HUES64 (cell line): Measurements from ENCODE around the gene PPP2R5B.

Experiments
- H3K27ac ChIP-seq: 2 replicates; pipeline ENCODE4 v1.7.0; 2013; ENCODE audit warnings: low read depth, low read length, inconsistent platforms
- H3K27me3 ChIP-seq: 2 replicates; pipeline ENCODE4 v1.6.1; 2013; ENCODE audit warnings: mild to moderate bottlenecking, low read length; ENCODE audit not compliant: insufficient read depth
- H3K36me3 ChIP-seq: 2 replicates; pipeline ENCODE4 v1.6.1; 2013; ENCODE audit warnings: mild to moderate bottlenecking, low read length; ENCODE audit not compliant: insufficient read depth
- H3K4me1 ChIP-seq: 2 replicates; pipeline ENCODE4 v1.6.1; 2013; ENCODE audit warnings: mild to moderate bottlenecking, low read length, moderate library complexity; ENCODE audit not compliant: insufficient read depth
- H3K4me3 ChIP-seq: 2 replicates; pipeline ENCODE4 v1.5.1; 2013; ENCODE audit warnings: mild to moderate bottlenecking, low read length, moderate library complexity
- H3K9ac ChIP-seq: 2 replicates; pipeline ENCODE4 v1.6.1; 2013; ENCODE audit warnings: mild to moderate bottlenecking, low read depth, low read length
- H3K9me3 ChIP-seq: 2 replicates; pipeline ENCODE4 v1.6.1; 2013; ENCODE audit warnings: low read depth, low read length; ENCODE audit not compliant: insufficient read depth
- WGBS: fragments of 150-250, 120-280 bp; methylation state at CpG from one replicate; pipeline ENCODE4 v1.1.7; 2013; ENCODE audit warnings: missing lambda C conversion rate; 5-methylcytosine and 5-hydroxymethylcytosine counted together

PPP2R5B gene

GRCh38 chr11:64910451-64911093 is 13.9 kb upstream of the PPP2R5B start:
- Histone ChIP-seq H3K9ac (no peak overlapping the region), H3K27me3 (no peaks in the 10 kb centered on the region), H3K4me1 (peaks cover under 1% of the 10 kb centered on the region; the same call in 1 of the 2 replicates), H3K36me3 (peaks cover 55% of the 10 kb centered on the region), H3K4me3 (no peak overlapping the region), H3K9me3 (no peaks in the 10 kb centered on the region), H3K27ac (no peak overlapping the region)
- WGBS, result 95% methylated on average over 27 of the region's 27 CpGs

GRCh38 chr11:64911142-64911541 is 13.3 kb upstream of the PPP2R5B start:
- 91% methylated on average over 7 of the region's 7 CpGs for whole genome bisulfite sequencing

GRCh38 chr11:64911689-64912088 is 12.8 kb upstream of the PPP2R5B start:
- H3K27ac ChIP-seq, result no peak overlapping the region
- no peaks in the 10 kb centered on the region for H3K27me3 ChIP-seq
- peaks cover 44% of the 10 kb centered on the region for H3K36me3 ChIP-seq
- WGBS, result 87% methylated on average over 7 of the region's 9 CpGs
- no peaks in the 10 kb centered on the region for H3K9me3 ChIP-seq
- peaks cover 7% of the 10 kb centered on the region; the same call in 1 of the 2 replicates for H3K4me1 ChIP-seq
- no peak overlapping the region for H3K9ac ChIP-seq
- H3K4me3 ChIP-seq, result no peak overlapping the region

More at GRCh38 chr11:64911142-64911541, 13.3 kb upstream of the PPP2R5B start:
- Histone ChIP-seq H3K9me3 (no peaks in the 10 kb centered on the region), H3K9ac (no peak overlapping the region), H3K4me3 (no peak overlapping the region), H3K27ac (no peak overlapping the region), H3K4me1 (peaks cover 6% of the 10 kb centered on the region; the same call in 1 of the 2 replicates), H3K27me3 (no peaks in the 10 kb centered on the region), H3K36me3 (peaks cover 50% of the 10 kb centered on the region)

GRCh38 chr11:64913171-64913727 is 11.2 kb upstream of the PPP2R5B start:
- peaks cover 39% of the 10 kb centered on the region for H3K36me3 ChIP-seq
- 87% methylated on average over 18 of the region's 18 CpGs for WGBS
- no peaks in the 10 kb centered on the region for H3K9me3 ChIP-seq
- H3K27me3 ChIP-seq, result no peaks in the 10 kb centered on the region
- H3K4me1 ChIP-seq, result peaks cover 11% of the 10 kb centered on the region; the same call in 1 of the 2 replicates
- no peak overlapping the region for H3K27ac ChIP-seq
- H3K9ac ChIP-seq, result no peak overlapping the region
- H3K4me3 ChIP-seq, result no peak overlapping the region

- 95% methylated on average over 17 of the region's 17 CpGs for WGBS
- peaks cover 34% of the 10 kb centered on the region for H3K36me3 ChIP-seq
- no peak overlapping the region for H3K27ac ChIP-seq
These were observed 10.4 kb upstream of the PPP2R5B start for GRCh38 chr11:64914123-64914522.

GRCh38 chr11:64915376-64915887 is 9.1 kb upstream of the PPP2R5B start:
- no peaks in the 10 kb centered on the region for H3K9me3 ChIP-seq
- H3K4me1 ChIP-seq, result peaks cover 11% of the 10 kb centered on the region; the same call in 1 of the 2 replicates
- H3K4me3 ChIP-seq, result 0 out of 2 replicates have a peak overlapping the region, but pooled peaks have one; percentile 94
- no peak overlapping the region; the same call in 1 of the 2 replicates for H3K27ac ChIP-seq
- peaks cover 28% of the 10 kb centered on the region for H3K36me3 ChIP-seq
- no peaks in the 10 kb centered on the region for H3K27me3 ChIP-seq
- H3K9ac ChIP-seq, result no peak overlapping the region; the same call in 1 of the 2 replicates
- 86% methylated on average over 5 of the region's 7 CpGs for WGBS

More at GRCh38 chr11:64914123-64914522, 10.4 kb upstream of the PPP2R5B start:
- no peaks in the 10 kb centered on the region for H3K27me3 ChIP-seq
- H3K4me3 ChIP-seq, result no peak overlapping the region
- H3K4me1 ChIP-seq, result peaks cover 11% of the 10 kb centered on the region; the same call in 1 of the 2 replicates
- no peaks in the 10 kb centered on the region for H3K9me3 ChIP-seq
- no peak overlapping the region for H3K9ac ChIP-seq

- H3K36me3 ChIP-seq, result peaks cover 20% of the 10 kb centered on the region
- WGBS, result 14% methylated on average over 21 of the region's 23 CpGs
- peak overlapping the region; percentile 93 for H3K9ac ChIP-seq
- H3K4me3 ChIP-seq, result peak overlapping the region; percentile 94
- H3K4me1 ChIP-seq, result peaks cover 11% of the 10 kb centered on the region; the same call in 1 of the 2 replicates
- peak overlapping the region; percentile 77 for H3K27ac ChIP-seq
- no peaks in the 10 kb centered on the region for H3K9me3 ChIP-seq
- no peaks in the 10 kb centered on the region for H3K27me3 ChIP-seq
These were observed 8.3 kb upstream of the PPP2R5B start for GRCh38 chr11:64916040-64916774.

- H3K9ac ChIP-seq, result peak within 1 kb of the TSS; percentile 93
- WGBS, result under 1% methylated on average over 57 of the region's 57 CpGs
- H3K4me1 ChIP-seq, result peaks cover 11% of the 10 kb centered on the region; the same call in 1 of the 2 replicates
- H3K27ac ChIP-seq, result peak within 1 kb of the TSS; percentile 78
- peak within 1 kb of the TSS; percentile 94 for H3K4me3 ChIP-seq
- no peaks in the 10 kb centered on the region for H3K9me3 ChIP-seq
- peaks cover 12% of the 10 kb centered on the region; the same call in 1 of the 2 replicates for H3K36me3 ChIP-seq
- no peaks in the 10 kb centered on the region for H3K27me3 ChIP-seq
These were observed 7.5 kb upstream of the PPP2R5B start, which contains the start of gene ATG2A for GRCh38 chr11:64916775-64917662. Gene ATG2A, minus strand, starts transcription at chr11:64917209. Its CDS starts 74 bp downstream, at chr11:64917135.

- Histone ChIP-seq H3K9ac (peak overlapping the region; percentile 60), H3K27me3 (no peaks in the 10 kb centered on the region), H3K27ac (peak overlapping the region; percentile 78), H3K4me3 (peak overlapping the region; percentile 67), H3K4me1 (peaks cover 11% of the 10 kb centered on the region; the same call in 1 of the 2 replicates), H3K36me3 (peaks cover 12% of the 10 kb centered on the region; the same call in 1 of the 2 replicates), H3K9me3 (no peaks in the 10 kb centered on the region)
- WGBS, result 7% methylated on average over 6 of the region's 6 CpGs
These were observed 6.9 kb upstream of the PPP2R5B start for GRCh38 chr11:64917663-64917995.

- peak overlapping the region; percentile 78; the same call in 1 of the 2 replicates for H3K27ac ChIP-seq
- H3K4me3 ChIP-seq, result peak overlapping the region; percentile 67
- peaks cover 8% of the 10 kb centered on the region; the same call in 1 of the 2 replicates for H3K36me3 ChIP-seq
- WGBS, result 34% methylated on average over 4 of the region's 4 CpGs
- H3K9ac ChIP-seq, result peak overlapping the region; percentile 60
- peaks cover 11% of the 10 kb centered on the region; the same call in 1 of the 2 replicates for H3K4me1 ChIP-seq
- H3K27me3 ChIP-seq, result no peaks in the 10 kb centered on the region
- H3K9me3 ChIP-seq, result no peaks in the 10 kb centered on the region
These were observed 6.5 kb upstream of the PPP2R5B start for GRCh38 chr11:64918017-64918416.
